ENCODE data around the gene SULT2B1. TPM values are rescaled to one million over a fixed set of nuclear protein-coding genes. Genes with fewer than 3 reads are reported as not detected.

Gene SULT2B1
- total RNA-seq, 2 experiments from 2014 or later, result not detected

DNA sequence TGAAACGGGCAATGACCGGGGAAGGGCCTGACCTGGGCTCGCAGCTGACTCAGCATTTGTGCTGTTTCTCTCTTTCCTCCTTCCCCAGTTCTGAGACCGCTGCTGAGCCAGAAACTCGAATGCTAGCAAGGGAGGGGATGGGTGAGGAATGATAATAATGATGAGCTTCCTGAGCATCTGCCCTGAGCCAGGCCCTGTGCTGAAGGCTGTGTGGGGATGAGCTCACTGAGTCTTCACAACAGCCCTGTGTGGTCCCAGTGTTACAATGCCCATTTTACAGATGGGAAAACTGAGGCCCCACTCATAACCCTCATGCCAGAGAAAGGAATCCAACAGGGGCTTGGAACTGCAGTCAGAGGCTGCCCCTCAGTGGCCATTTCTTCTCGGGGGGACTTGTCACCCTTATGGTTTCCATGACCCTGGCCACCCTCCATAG lies 8.1 kb downstream of the SULT2B1 start:
- CTCF ChIA-PET, result interaction anchor here (0.7 kb wide), 1 partner anchor 23 kb away, joined by 3 read pairs; no protein-coding TSS in a partner anchor
- H3K4me3 ChIP-seq (ENCODE audit: low read length), result no peak overlapping the region
- no peak overlapping the region for H3K4me3 Mint-ChIP-seq
- peaks cover 0 to 7% of the 10 kb centered on the region in 2 experiments for H3K27me3 ChIP-seq (ENCODE audit: control insufficient read depth in 1 of 2, insufficient read depth in 2 of 2, low read length in 2 of 2)
- TF ChIP-seq, protein P1, sequence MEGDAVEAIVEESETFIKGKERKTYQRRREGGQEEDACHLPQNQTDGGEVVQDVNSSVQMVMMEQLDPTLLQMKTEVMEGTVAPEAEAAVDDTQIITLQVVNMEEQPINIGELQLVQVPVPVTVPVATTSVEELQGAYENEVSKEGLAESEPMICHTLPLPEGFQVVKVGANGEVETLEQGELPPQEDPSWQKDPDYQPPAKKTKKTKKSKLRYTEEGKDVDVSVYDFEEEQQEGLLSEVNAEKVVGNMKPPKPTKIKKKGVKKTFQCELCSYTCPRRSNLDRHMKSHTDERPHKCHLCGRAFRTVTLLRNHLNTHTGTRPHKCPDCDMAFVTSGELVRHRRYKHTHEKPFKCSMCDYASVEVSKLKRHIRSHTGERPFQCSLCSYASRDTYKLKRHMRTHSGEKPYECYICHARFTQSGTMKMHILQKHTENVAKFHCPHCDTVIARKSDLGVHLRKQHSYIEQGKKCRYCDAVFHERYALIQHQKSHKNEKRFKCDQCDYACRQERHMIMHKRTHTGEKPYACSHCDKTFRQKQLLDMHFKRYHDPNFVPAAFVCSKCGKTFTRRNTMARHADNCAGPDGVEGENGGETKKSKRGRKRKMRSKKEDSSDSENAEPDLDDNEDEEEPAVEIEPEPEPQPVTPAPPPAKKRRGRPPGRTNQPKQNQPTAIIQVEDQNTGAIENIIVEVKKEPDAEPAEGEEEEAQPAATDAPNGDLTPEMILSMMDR (IDR thresholded peaks at IDR 0.05), result no peak
- no peak for ATAC-seq (ENCODE audit: poor library complexity)
- H3K27me3 Mint-ChIP-seq, result peaks cover 14% of the 10 kb centered on the region
- no peak overlapping the region for H3K27ac Mint-ChIP-seq
- peak in 2 of 14 experiments; percentile 8 to 18 for DNase-seq
- H3K36me3 Mint-ChIP-seq (ENCODE audit: low read depth), result no peaks in the 10 kb centered on the region
- POLR2A ChIA-PET, result no interaction called here
- H3K4me1 Mint-ChIP-seq (ENCODE audit: low read depth), result no peaks in the 10 kb centered on the region
- peaks cover 5% of the 10 kb centered on the region for H3K4me1 ChIP-seq (ENCODE audit: insufficient read depth, low read length)
- intact Hi-C loops (cut with DNase I, micrococcal nuclease), result no loop called here
- H3K9me3 Mint-ChIP-seq, result no peaks in the 10 kb centered on the region
- no peaks in the 10 kb centered on the region for H3K36me3 ChIP-seq (ENCODE audit: insufficient read depth, low read length)
- no peak overlapping the region for H3K27ac ChIP-seq (ENCODE audit: low read depth in 1 of 2, low read length in 2 of 2)
- H3K9me3 ChIP-seq (ENCODE audit: control insufficient read depth in 1 of 2, insufficient read depth in 1 of 2, low read length in 2 of 2), result no peaks in the 10 kb centered on the region

DNA sequence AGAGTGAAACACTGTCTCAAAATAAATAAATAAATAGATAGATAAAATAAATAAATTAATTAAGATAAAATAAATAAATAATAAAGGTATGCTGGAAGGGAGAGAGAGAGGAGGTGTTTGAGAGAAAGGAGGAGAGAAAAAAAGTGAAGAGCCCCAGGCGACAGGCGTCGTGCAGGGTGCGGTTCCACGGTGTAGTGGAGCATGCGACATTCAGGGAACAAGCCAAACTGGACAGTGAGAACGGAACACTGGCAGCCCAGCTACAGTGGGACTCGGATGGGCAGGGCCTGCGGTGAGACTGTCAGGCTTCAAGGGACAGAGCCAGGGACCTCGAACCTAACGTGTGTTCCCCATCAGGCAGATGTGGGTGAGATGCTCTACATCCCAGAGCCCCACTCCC lies 9.4 kb downstream of the SULT2B1 start:
- Histone ChIP-seq H3K27me3 (ENCODE audit: control insufficient read depth in 1 of 2, insufficient read depth in 2 of 2, low read length in 2 of 2) (peaks cover 0 to 7% of the 10 kb centered on the region in 2 experiments), H3K27ac (ENCODE audit: low read depth in 1 of 2, low read length in 2 of 2) (no peak overlapping the region), H3K4me3 (ENCODE audit: low read length) (no peak overlapping the region), H3K9me3 (ENCODE audit: control insufficient read depth in 1 of 2, insufficient read depth in 1 of 2, low read length in 2 of 2) (no peaks in the 10 kb centered on the region), H3K4me1 (ENCODE audit: insufficient read depth, low read length) (peaks cover 5% of the 10 kb centered on the region), H3K36me3 (ENCODE audit: insufficient read depth, low read length) (no peaks in the 10 kb centered on the region)
- no peaks in the 10 kb centered on the region for H3K4me1 Mint-ChIP-seq (ENCODE audit: low read depth)
- ATAC-seq (ENCODE audit: poor library complexity) (no peak), DNase-seq (no peak)
- no peak overlapping the region for H3K27ac Mint-ChIP-seq
- no peaks in the 10 kb centered on the region for H3K36me3 Mint-ChIP-seq (ENCODE audit: low read depth)
- ChIA-PET POLR2A (no interaction called here), CTCF (no interaction called here)
- TF ChIP-seq, protein P1 (IDR thresholded peaks at IDR 0.05), result no peak
- no peaks in the 10 kb centered on the region for H3K9me3 Mint-ChIP-seq
- H3K27me3 Mint-ChIP-seq, result peaks cover 8% of the 10 kb centered on the region
- intact Hi-C loops (cut with DNase I, micrococcal nuclease), result no loop called here
- H3K4me3 Mint-ChIP-seq, result no peak overlapping the region

DNA sequence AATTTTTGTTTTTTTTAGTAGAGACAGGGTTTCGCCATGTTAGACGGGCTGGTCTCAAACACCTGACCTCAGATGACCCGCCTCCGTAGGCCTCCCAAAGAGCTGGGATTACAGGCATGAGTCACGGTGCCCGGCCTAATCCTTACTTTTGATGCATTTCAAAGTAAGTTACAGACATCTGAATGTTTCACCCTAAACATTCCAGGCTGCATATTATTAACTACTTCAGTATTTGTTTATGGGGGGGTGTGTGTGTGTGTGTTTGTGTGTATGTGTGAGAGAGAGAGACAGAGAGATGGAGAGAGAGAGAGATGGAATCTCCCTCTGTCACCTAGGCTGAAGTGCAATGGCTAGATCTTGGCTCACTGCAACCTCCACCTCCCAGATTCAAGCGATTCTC lies 13.1 kb downstream of the SULT2B1 start:
- no peak overlapping the region for H3K27ac ChIP-seq (ENCODE audit: low read depth in 1 of 2, low read length in 2 of 2)
- Mint-ChIP-seq H3K27me3 (peaks cover 12% of the 10 kb centered on the region), H3K4me1 (ENCODE audit: low read depth) (no peaks in the 10 kb centered on the region), H3K36me3 (ENCODE audit: low read depth) (no peaks in the 10 kb centered on the region), H3K27ac (no peak overlapping the region), H3K9me3 (no peaks in the 10 kb centered on the region), H3K4me3 (no peak overlapping the region)
- no peaks in the 10 kb centered on the region for H3K4me1 ChIP-seq (ENCODE audit: insufficient read depth, low read length)
- TF ChIP-seq, protein P1 (IDR thresholded peaks at IDR 0.05), result no peak
- no peak overlapping the region for H3K4me3 ChIP-seq (ENCODE audit: low read length)
- intact Hi-C loops (cut with DNase I, micrococcal nuclease), result no loop called here
- CTCF ChIA-PET, result no interaction called here
- H3K36me3 ChIP-seq (ENCODE audit: insufficient read depth, low read length), result no peaks in the 10 kb centered on the region
- peaks cover 0 to 5% of the 10 kb centered on the region in 2 experiments for H3K27me3 ChIP-seq (ENCODE audit: control insufficient read depth in 1 of 2, insufficient read depth in 2 of 2, low read length in 2 of 2)
- no peak for ATAC-seq (ENCODE audit: poor library complexity)
- no peaks in the 10 kb centered on the region for H3K9me3 ChIP-seq (ENCODE audit: control insufficient read depth in 1 of 2, insufficient read depth in 1 of 2, low read length in 2 of 2)
- POLR2A ChIA-PET, result no interaction called here
- no peak for DNase-seq
